Activated T-cell treated with anti-CD3 and anti-CD28 coated beads for 1 hour (primary cell): ENCODE data around the gene ZNF750.

Source experiments
- DNase-seq: peaks from one replicate; pipeline ENCODE4 v3.0.0-alpha.2; 2020; ENCODE audit warnings: low read depth

The ZNF750 gene

DNA sequence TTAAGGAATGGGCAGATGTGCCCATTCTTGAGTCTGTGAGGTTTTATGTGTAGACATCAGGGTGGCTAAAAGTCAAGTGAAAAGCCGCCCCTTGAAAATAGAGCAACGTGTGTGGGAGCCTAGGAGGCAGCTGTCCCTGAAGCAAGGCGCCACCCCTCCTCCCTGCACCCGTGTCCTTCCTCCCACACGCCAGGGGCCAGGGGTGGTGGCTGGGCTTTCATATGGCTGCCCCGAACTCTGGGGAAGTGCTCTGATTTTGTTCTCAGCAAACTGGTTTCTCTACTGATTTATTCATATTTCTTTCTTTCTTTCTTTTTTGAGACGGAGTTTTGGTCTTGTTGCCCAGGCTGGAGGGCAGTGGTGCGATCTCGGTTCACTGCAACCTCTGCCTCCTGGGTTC, 4.7 kb downstream of the ZNF750 start:
- DNase-seq = no peak

DNA sequence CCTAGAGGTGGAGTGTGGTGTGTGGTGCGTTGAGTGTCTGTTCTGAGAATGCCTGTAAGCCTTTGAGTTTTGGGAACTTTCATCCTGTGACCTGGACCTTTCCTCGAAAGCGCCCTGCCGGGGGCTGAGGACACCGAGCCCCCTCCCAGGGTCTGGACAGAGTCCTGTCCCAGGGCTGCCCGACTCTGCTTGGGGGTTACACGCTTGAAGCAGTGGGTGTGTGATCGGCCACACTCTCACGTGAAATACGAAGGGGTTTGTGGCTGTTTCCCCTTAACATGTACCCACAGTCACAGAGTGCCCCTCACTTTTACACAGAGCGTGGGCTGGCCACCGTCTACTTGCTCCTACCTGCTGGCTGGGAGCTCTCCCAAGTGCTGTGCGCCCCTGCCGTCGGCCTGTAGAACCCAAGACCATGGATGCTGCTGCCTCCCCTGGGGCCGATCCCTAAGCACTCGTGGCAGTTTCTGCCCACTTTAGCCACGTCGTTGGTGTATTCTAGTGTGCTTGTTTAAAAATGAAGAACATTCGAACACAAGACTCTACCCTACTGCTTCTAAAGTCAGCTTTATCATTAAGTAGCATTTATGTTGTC, 6.8 kb downstream of the ZNF750 start:
- no peak for DNase-seq

DNA sequence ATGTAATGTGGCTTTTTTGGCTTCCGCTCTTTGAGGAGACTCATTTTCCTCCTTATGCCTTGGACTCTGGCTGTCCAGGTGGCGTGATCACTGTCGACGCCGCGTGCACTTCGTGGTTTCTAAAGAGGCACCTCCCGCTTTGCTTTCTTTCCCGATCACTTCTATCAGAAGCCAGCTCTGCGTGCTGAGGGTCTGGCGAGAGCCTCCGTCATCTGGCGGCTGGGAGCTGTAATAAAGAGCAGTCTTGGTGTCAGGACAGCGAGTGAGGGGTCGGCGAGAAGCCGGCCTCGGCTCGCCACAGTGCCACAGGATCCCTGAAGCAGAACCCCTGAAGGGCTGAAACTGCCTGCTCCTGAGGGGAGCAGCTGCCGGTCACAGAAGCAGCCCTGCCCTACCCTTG, 7.4 kb downstream of the ZNF750 start:
- no peak for DNase-seq

DNA sequence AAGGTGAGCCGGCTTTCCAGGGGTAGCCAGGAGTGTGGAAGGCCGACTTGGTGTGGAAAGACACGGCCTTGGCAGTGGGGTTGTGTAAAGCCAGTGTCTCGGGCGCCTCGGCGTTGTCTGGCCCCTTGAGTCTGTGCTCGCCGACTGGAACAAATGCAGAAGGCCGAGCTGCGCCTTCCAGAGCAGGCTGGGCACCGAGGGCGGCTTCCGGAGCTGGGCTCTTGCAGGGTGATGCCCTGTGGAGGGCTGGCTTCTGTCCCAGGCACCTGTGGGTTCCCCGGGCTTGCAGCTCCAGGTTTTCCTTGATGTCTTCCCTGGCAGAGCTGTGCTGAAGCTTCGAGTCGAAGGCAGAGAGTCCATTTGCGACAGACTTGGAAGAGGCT, 8.0 kb downstream of the ZNF750 start:
- DNase-seq = no peak

DNA sequence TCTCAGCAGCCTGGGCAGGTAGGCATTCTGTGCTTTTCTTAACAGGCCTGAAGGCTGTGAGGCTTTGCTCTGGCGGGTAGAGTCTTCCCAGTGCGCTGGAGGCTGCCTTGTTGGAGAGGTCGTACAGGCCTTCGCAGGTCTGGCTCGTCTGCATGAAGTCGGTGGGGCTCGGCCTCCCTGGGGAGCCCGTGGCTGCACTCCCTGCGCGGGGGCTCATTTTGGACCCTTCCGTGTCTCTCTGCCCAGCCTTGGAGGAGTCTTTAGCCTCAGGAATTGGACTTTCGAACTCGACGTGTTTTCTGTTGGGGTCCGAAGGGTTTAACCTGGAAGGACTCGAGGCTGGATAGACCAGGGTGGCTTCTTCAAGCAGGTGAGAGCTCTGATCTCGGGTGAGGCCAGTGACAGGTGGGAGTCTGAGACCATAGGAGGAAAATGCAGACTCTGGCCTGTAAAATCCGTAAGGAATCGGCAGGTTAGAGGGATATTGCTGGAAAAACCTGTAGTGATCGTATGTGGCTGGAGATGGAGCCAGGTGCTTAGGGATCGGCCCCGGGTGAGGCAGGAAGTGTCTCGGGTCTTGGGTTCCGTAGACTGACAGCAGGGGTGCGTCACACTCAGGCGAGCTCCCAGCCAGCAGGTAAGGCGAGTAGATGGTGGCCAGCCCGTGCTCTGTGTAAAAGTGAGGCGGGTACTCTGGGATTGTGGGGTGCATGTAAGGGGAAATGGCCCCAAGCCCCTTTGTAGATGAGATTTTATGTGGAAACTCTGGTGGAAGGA, 8.6 kb downstream of the ZNF750 start:
- no peak for DNase-seq

DNA sequence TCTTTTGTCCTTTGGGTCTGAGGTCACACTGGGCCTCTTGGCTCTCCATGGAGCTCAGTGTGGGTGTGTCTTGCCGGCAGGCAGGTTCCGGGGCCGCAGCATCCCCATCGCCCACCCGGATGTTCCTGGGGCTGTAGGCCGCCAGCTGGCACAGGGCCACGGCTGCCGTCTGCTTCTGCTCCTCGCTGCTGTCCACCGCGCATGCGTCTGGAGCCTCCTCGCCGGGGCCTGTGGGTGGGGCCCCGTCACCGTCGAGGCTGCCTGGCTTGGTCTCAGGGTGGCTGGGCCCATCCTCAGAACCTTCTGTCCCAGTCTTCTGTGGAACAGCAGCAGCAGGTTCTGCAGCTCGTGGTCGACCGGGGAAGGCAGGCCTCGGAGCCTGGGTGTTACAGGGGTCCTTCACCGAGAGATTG, 9.6 kb downstream of the ZNF750 start:
- no peak for DNase-seq

DNA sequence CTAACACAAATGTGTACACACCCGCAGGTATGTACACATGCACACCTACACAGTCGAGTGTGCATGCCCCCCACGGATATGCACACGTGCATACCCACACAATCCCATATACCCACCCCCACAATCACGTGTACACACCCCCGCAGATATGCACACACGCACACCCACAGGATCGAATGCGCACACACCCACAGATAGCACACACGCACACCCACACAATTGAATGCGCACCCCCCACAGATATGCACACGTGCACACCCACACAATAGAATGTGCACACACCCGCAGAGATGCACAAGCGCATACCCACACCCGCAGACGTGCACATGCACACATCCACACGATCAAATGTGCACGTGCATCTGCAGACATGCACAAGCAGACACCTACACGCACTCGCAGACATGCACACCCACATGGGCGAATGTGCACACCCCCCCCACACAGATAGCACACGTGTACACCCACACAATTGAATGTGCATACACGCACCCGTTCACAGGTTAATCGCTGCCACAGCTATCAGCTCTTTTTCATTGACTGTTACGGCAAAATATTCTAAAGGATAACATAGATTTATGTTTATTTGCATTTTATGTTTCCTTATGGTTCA, 10.8 kb downstream of the ZNF750 start:
- DNase-seq = no peak

DNA sequence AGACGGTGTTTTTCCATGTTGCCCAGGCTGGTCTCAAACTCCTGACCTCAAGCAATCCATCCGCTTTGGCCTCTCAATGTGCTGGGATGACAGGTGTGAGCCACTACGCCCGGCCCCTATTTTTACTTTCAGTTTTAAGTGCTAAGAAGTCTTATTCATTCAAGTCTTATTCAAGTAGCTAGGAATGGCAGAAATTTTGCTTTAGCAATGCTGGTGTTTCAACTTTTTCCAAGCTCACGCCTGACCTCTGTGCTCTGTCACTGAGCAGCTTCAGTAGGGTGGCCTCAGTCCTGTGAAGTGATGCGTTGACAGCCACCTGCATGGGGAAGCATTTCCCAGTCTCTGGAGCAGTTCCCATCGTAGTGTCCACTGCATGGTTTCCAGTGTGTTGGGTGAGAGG, 12.9 kb downstream of the ZNF750 start:
- no peak for DNase-seq

DNA sequence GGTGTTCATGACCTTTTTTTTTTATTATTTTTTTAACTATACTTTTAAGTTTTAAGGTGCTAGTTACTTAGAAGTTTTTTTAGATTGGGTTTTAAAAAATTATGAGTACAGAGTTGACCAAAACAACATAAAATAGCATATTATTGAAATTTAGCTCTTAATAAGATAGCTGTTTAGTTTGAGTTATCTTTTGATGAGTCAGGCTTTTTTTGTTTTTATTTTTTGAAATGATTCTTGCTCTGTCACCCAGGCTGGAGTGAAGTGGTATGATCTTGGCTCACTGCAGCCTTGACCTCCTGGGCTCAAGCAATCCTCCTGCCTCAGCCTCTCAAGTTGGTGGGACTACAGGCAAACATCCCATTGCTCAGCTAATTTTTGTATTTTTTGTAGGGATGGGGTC, 13.6 kb downstream of the ZNF750 start:
- no peak for DNase-seq

DNA sequence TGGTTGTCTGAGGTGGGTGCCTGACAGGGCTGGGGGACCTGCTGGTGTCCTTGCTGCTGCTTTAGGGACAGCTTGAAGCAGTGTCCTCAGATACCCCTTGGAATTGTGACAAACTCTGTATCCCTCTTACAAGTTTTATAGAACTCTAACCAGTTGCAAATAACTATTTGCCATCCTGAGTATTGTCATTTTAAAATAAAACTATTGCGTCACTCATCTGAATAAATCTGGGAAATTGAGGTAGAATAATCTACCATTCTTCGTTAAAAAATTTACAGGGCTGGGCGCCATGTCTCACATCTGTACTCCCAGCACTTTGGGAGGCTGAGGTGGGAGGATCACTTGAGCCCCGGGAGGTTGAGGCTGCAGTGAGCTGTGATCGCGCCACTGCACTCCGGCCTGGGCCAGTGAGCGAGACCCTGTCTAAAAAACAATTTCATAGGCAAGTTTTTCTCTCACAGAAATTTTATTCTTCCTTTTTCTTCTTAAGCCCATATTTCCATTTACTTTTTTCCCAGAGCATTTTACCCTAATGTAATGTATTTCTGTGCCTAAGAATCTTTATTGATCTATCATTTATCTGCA, 14.2 kb downstream of the ZNF750 start:
- no peak for DNase-seq

DNA sequence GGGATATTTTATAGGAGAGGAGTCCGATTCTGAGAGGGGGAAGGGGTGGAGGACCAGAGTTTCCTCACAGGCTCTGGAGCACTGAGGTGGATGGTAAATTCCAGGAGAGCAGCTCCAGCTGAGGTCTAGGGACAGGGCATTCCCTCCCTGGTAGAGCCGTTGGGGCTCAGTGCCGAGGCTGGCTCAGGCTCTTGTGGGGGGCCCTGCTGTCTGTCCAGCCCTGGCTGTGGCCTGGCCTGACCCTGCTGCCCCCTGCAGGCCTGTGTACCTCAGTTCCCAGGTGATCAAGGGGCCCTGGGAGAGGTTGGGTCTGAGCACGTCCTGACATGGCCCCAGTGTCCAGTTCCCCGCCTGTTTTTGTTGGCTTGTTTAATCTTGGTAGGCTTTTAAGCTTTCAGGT, 16.8 kb downstream of the ZNF750 start:
- no peak for DNase-seq

DNA sequence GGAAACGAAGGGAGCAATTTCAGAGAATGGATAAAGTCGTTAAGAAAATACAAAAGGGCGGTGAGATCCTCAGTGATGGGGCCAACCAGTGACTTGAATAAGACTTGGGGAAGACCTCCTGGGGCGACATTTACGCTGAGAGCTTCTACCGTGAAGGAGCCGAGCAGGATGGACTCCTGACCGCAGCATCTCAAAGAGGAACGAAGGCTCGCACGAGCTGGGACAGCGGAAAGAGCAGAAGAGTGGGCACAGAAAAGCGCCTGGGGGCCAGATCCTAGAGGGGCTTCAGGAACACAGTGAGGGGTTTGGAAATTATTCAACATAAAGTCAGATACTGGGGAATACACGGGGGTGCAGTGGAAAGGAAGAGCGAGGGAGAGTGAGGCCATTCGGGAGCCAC, 17.5 kb downstream of the ZNF750 start:
- DNase-seq = no peak

DNA sequence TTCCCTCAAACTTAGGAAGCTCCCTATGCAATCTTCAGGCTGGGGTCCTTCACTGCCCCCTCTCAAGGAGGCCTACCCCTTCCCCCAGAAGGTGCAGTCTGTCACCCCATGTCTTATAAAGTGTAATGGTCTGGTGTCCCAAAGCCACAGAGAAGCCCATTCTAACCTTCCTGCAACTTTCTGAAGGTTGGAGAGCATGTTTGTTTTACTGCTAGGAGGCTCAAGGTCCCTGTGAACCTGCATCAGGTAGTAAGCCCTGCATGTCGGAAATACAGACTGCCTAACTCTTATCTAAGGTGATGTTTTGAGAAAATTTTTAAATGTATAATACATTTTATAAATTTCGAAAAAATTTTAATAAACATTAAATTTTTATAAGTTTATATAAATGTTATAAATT, 18.3 kb downstream of the ZNF750 start:
- DNase-seq = no peak

DNA sequence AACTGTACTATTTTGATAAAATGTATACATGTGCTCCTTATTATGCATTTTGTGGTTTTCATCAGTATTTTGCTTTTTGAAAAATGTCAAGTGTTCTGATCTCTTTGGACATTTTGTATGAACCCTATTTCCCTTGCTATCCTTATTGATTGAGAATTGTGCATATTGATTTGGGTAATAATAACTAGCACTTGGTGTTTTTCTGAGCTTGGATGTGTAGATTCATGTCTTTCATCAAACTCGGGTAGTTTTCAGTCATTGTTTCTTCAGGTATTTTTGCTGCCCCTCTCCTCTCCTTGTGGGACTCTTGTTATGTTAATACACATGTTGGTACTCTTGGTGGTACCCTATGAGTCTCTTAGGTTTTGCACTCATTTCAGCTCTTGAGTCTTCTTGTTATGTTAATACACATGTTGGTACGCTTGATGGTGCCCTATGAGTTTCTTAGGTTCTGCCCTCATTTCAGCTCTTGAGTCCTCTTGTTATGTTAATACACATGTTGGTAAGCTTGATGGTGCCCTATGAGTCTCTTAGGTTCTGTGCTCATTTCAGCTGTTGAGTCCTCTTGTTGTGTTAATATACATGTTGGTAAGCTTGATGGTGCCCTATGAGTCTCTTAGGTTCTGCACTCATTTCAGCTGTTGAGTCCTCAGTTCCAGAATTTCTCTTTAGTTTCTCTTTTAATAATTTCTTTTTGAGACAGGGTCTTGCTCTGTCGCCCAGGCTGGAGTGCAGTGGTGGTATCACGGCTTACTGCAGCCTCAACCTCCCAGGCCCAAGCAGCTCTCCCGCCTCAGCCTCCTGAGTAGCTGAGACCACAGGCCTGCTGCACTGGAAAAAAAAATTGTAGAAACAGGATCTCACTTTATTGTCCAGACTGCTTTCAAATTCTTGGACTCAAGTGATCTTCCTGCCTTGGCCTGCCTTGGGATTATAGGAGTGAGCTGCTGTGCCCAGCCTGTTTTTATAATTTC, 19.3 kb downstream of the ZNF750 start:
- no peak for DNase-seq

DNA sequence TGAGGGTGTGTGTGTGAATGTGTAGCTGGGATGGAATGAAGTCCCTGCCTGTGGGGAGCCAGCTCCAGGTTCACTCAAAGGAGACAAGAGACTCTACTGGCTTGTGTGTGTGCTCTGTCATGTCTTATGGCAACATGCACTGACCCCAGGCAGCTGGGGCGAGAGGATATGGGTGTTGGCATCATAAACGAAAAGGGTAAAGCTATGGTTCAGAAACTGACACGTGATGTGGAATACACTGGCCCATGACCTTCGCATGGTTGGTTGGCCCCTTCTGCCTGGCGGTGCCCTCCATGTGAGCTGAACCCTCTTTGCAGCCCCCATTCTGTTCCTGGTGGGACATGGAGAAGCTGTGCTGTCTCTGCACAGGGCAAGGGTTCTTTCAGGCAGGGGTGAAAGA, 21.9 kb downstream of the ZNF750 start:
- DNase-seq = no peak

DNA sequence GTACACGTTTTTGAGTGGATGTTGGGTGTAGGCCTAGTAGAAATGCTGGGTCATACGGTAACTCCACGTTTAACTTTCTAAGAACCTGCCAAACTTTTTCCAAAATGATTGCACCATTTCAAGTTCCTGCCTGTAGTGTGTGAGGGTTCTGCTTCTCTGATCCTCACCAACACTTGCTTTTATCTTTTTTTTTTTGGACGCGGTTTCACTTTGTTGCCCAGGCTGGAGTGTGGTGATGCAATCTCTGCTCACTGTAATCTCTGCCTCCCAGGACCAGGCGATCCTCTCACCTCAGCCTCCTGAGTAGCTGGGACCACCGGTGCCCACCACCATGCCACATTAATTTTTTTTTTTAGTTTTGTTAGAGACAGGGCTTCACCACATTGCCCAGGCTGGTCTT, 23.5 kb downstream of the ZNF750 start:
- no peak for DNase-seq

DNA sequence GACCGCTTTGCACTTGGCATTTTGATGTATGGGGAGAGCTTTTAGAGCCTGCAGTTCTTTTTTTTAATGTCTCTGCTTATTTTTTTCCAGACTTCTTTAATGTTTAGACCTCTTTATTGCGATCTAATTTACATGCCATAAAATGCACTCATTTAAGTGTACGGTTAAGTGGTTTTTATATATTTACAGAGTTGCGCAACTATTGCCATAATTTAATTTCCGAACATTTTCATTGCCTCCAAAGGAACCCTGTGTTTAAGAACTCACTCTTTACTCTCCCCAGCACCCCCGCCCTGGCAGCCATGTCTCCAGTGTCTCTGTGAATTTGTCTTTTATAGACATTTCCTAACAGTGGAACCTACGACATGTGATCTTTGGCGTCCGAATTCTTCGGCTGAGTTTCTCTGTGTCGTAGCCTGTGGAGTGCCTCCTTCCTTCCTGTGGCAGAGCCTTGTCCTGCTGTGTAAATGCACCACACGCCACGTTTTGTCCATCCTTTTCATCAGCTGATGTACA, 24.0 kb downstream of the ZNF750 start:
- DNase-seq = no peak

DNA sequence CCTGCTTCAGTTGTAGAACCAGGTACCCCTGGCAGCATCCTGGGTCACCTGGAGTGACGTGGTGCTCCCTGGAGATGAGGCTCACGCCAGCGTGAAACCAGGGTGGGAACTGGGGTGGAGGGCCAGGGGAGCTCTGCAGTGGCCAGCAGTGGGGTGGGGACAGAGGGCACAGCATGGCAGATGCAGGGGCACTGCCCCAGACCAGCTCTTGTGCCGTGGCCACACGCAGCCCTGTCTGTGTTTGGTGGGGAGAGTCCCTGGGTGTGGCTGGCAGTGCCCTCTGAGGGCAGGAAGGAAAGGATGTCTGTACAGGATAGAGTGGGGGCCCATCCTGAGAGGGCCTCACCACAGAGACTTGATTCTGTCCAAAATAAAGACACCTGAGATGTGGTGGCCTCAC, 24.5 kb downstream of the ZNF750 start:
- DNase-seq = no peak

DNA sequence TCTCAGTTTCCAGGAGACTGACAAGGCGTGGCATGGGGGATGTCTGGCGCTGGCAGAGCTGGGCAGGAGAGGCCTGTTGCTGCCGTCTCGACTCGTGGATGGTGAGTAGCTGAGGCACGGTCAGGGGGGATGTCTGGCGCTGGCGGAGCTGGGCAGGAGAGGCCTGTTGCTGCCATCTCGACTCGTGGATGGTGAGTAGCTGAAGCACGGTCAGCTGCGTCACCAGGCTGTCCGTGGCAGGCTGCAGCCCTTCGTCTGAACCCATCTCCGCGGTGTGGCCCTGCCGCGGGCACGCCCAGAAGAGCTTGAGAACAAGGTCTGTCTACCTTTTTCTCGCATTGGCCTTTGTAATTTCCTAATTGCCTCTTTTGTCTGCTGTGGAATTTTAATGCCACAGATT, 25.0 kb downstream of the ZNF750 start:
- DNase-seq = no peak

DNA sequence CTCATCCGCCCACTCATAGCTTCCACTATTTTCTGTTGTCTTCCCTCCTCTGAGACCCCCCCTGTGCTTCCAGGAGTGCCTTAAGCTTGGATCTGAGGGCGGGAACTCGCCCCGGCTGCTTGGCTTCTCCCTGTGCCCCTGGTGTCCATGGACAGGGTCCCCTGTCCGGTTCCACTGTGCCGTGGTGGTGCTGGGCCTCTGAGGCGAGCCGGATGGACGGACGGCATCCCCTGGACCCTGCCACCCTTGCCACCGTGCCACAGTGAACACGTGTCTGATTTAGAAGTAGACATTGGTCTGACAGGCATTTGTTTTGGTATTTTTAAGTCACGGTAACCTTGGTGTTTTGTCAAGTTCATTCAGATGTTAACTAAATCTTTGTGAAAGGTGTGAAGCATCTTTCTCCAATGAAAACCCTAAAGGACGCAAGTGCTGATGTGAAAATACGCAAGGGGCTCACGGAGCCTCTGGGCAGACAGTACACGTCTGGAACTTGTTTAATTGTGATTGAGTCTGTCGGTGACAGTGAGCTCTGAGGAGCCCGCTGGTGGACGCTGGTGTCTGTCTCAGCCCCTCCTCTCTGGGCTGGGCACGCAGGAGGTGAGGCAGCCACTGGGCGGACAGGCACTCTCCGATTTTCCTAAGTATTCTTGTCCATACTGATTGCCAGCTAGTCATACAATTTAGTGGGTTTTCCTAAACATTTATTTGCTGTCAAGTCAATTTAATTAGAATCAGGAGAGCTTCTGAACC, 26.3 kb downstream of the ZNF750 start:
- no peak for DNase-seq

DNA sequence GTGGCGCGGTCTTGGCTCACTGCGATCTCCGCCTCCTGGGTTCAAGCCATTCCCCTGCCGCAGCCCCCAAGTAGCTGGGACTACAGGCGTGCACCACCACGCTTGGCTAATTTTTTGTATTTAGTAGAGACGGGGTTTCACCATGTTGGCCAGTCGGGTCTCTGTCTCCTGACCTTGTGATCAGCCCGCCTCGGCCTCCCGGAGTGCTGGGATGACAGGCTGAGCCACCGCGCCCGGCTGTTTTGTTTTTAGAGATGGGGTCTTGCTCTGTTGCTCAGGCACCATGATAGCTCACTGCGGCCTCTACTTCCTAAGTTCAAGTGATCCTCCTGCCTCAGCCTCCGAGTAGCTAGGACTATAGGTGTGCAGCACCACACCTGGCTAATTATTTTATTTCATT, 27.2 kb downstream of the ZNF750 start:
- DNase-seq = no peak
